ENCODE results near the gene HDLBP.

HDLBP gene

GRCh38 chr2:241208058-241208457 lies 107.4 kb downstream of the HDLBP start:
- H3K4me3 ChIP-seq, result no peak overlapping the region
- TF ChIP-seq CTCF (IDR thresholded peaks at IDR 0.05), result no peak
- DNase-seq (ENCODE audit: low spot score), result no peak

GRCh38 chr2:241207641-241208040 lies 107.8 kb downstream of the HDLBP start:
- Histone ChIP-seq H3K27ac (no peak overlapping the region), H3K4me3 (no peak overlapping the region)
- TF ChIP-seq CTCF (IDR thresholded peaks at IDR 0.05), result no peak
- DNase-seq (ENCODE audit: low spot score), result no peak

More at GRCh38 chr2:241208058-241208457, 107.4 kb downstream of the HDLBP start:
- H3K27ac ChIP-seq, result no peak overlapping the region

- Histone ChIP-seq H3K27ac (no peak overlapping the region), H3K4me3 (no peak overlapping the region)
- TF ChIP-seq CTCF (IDR thresholded peaks at IDR 0.05), result no peak
- no peak for DNase-seq (ENCODE audit: low spot score)
These were observed 108.3 kb downstream of the HDLBP start for GRCh38 chr2:241207151-241207550.

- no peak for TF ChIP-seq CTCF (IDR thresholded peaks at IDR 0.05)
- H3K27ac ChIP-seq, result no peak overlapping the region
- DNase-seq (ENCODE audit: low spot score), result no peak
- H3K4me3 ChIP-seq, result no peak overlapping the region
These were observed 110.4 kb downstream of the HDLBP start for GRCh38 chr2:241205086-241205485.

- no peak overlapping the region for H3K27ac ChIP-seq
- no peak for TF ChIP-seq CTCF (IDR thresholded peaks at IDR 0.05)
- no peak overlapping the region for H3K4me3 ChIP-seq
- no peak for DNase-seq (ENCODE audit: low spot score)
These were observed 111.0 kb downstream of the HDLBP start for GRCh38 chr2:241204490-241204889.

- H3K4me3 ChIP-seq, result no peak overlapping the region
- H3K27ac ChIP-seq, result no peak overlapping the region
- no peak for DNase-seq (ENCODE audit: low spot score)
- no peak for TF ChIP-seq CTCF (IDR thresholded peaks at IDR 0.05)
These were observed 111.5 kb downstream of the HDLBP start for GRCh38 chr2:241204010-241204384.

GRCh38 chr2:241203218-241204009 lies 112.1 kb downstream of the HDLBP start:
- DNase-seq (ENCODE audit: low spot score), result no peak
- no peak overlapping the region for H3K27ac ChIP-seq
- no peak for TF ChIP-seq CTCF (IDR thresholded peaks at IDR 0.05)
- H3K4me3 ChIP-seq, result no peak overlapping the region

All from coronary artery (tissue), 2 donors.